Erythroblast (primary cell): ENCODE data around the gene LEFTY1.
"Not testable (repeated sequence)": the region's sequence is repeated elsewhere in the genome, so short reads cannot be mapped to it uniquely, and the experiment has no call there.

Source experiments
- DNase-seq, 2 experiments: peaks; one replicate each; lab custom pipeline; 2025; lab: John Stamatoyannopoulos, UW
- GATA1 ChIP-seq: IDR thresholded peaks from 2 replicates; pipeline ENCODE4 v1.6.1; 2011; ENCODE audit warnings: low read depth, mild to moderate bottlenecking, control low read depth, low read length, moderate library complexity
- POLR2A ChIP-seq: IDR thresholded peaks from 2 replicates; pipeline ENCODE4 v1.6.1; 2011; ENCODE audit warnings: mild to moderate bottlenecking, low read length

Gene LEFTY1

DNA sequence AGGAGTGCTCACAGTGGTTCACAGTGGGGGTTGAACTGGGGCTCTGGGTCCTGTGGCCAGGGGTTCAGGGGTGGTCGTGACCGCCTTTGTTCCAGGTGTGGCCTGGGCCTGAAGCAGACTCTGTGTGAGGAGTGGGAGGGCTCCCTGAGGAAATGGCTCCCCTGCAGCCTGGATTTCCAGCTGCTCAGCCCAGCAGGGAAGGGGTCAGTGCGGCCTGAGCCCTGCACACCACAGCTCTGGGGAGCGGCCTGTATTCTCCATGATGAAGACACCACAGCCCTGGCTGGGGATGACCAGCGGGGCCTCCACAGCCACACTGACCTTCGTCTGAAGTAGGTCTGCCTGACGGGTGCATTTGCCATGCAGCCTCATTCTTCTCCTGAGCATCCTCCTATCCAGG lies 18.4 kb upstream of the LEFTY1 start:
- DNase-seq = no peak
- TF ChIP-seq POLR2A = no peak
- no peak for TF ChIP-seq GATA1

DNA sequence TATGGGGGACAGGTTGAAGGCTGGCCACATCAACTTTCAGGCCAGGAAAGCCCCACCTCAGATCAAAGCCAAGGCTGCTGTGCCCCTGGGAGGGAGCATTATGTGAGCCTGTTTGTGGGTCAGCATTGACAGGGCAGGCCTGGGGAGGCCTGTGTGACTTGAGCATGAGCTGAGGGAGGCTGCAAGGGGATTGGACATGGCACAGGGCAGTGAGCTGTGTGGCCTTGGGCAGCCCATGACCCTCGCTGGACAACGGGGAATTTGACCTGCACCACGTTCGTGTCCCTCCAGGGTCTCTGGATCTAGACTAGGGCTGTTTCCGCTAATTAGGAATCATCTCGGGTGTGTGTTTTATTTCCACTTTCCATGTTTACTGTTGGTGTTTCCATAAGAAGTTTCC lies 17.5 kb upstream of the LEFTY1 start:
- TF ChIP-seq GATA1 (no peak), POLR2A (no peak)
- DNase-seq = no peak

DNA sequence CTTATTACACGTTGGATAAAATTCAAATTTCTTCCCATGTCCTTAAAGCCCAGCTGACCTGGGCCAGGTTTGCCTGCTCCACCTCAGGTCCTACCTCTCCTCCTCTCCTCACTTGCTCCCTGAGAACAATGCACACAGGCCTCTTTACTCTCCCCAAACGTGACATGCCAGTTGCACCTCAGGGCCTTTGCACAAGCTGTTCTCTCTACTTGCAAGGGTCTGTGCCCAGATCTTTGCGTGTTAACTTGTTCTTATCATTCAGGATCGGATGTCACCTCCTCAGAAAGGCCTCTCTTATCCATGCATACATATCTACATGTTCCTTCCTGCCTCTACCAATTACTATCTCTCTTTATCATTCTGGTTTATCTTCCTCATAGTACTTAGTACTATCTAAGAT lies 14.7 kb upstream of the LEFTY1 start:
- TF ChIP-seq GATA1 (no peak), POLR2A (no peak)
- DNase-seq = no peak

DNA sequence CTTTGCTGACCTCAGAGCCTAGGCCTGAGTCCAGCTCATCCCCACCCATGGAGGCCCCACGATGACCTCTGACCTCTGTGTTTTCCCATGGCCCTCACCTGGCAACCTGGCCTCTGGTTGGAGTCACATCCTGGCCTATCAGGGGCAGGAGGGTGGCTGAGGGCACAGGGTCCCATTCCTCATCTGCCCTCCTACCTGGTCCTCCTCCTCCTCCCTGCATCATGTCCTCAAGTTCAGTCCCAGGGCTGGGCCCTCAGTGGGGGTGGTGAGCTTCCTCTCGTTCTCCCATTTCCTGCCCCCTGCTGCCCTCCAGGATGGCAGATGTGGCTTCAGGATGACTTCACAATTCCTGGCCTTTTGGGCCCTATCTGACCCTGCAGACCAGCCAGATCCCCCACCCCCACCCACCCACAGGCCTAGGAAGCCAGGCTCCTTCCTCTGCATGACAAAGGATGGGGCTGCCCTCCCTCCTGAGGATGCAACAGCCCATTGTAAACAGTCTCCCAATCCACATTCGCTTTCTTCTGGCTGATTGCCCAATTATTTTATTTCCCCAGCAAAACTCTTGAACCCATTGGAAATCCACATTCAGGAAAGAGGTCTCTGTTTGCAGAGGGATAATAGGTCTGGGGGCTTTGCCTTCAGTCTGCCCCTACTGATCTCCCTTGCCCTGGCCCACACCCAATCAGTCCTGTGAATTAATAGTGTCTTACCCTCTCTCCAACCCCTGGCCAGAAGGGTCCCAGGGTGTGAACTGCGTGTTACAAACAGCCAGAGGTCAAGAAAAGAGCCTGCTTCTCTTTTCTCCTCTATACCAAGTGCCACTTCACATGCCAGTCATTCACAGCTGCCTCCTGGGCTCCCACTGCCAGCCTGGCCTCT lies 10.3 kb upstream of the LEFTY1 start:
- no peak for DNase-seq
- no peak for TF ChIP-seq GATA1
- TF ChIP-seq POLR2A = no peak

DNA sequence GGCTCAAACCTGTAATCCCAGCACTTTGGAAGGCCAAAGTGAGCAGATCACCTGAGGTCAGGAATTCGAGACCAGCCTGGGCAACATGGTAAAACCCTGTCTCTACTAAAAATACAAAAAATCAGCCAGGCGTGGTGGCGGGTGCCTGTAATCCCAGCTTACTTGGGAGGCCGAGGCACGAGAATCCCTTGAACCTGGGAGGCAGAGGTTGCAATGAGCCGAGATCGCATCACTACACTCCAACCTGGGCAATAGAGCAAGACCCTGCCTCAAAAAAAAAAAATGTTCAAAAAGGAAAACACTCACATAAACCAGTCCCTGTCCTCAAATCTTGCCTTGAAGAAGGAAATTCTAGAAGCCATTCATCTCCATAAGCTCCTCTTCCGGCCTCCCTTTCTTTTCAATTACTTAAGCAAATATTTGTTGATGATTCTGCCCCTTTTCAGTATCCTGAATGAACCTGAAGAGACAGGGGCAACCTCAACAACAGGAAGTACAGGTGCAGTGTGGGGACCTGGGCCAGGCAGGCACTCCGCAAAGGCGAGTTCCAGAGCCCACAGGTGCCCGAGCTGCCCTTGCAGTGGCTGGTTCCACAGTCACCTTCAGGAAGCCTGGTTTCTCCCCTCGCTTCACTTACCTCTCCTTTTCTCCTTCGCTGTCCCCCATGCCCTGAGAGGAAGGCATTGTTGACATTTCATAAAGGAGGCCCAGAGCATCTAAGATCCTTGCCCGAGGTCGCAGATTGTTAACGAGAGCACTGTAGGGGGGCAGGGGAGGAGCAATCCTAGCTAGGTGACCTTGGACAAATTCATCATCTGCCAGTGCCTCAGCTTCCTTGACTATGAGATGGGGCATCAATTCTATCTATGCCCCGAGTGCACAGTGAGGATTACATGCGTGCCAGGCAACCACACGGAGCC lies 8.9 kb upstream of the LEFTY1 start:
- no peak for DNase-seq
- TF ChIP-seq POLR2A (no peak), GATA1 (no peak)

DNA sequence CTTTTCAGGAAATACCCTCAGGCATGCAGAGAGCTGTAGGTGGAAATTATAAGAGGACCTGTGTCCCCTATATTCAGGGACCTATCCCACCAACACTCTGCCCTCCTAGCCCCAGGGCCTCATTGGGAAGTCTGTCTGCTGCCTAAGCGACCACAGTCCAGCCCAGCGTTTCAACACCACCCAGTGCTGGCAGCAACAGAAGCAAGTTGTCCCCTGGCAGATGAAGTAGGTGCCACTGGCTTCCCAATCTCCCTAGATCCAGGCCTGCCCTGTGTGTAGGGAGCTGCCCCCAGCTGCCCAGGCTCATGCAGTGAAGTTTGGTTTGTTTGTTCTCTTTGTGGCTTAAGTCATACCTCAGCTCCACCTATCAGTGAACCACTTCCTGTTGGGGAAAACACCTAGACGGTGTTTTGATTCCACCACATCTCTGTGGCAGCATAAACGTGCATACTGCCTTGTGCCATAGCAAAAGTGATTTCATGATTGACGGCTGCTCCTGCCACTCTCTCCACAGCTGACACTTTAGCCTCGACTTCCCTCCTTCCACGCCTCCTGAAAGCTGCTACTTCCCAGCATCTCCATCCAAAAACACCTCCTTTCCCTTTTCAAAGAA lies 8.1 kb upstream of the LEFTY1 start:
- no peak for DNase-seq
- no peak for TF ChIP-seq GATA1

DNA sequence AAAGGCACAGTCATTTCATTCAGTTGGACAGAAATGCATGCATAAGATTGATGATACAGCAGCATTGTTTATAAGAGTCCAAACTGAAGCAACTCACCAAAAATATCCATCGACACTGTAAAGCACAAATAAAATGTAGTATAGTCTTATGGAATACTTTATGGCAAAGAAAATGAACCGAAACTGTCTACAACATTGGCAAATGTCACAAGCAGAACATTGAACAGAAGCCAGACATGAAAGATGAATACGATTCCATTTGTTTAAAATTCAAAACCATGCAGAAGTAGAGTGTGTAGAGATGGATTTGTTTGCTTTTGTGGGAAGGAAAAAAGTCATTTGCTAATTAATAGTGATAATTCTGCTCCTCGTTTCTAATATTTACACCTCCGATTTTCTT lies 7.5 kb upstream of the LEFTY1 start:
- no peak for DNase-seq
- TF ChIP-seq POLR2A = no peak
- TF ChIP-seq GATA1 = no peak

DNA sequence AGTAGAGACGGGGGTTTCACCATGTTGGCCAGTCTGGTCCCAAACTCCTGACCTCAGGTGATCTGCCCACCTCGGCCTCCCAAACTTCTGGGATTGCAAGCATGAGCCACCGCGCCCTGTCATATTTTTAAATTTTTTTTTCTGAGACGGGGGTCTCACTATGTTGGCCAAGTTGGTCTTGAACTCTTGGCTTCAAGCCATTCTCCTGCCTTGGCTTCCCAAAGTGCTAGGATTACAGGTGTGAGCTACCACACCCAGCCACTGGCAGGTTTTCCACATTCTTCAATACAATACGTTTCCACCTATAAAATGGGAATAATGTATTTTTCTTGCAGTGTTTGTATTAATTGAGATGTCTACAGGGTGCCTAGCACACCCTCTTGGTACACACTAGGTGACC lies 3.4 kb upstream of the LEFTY1 start:
- TF ChIP-seq GATA1 (no peak), POLR2A (no peak)

DNA sequence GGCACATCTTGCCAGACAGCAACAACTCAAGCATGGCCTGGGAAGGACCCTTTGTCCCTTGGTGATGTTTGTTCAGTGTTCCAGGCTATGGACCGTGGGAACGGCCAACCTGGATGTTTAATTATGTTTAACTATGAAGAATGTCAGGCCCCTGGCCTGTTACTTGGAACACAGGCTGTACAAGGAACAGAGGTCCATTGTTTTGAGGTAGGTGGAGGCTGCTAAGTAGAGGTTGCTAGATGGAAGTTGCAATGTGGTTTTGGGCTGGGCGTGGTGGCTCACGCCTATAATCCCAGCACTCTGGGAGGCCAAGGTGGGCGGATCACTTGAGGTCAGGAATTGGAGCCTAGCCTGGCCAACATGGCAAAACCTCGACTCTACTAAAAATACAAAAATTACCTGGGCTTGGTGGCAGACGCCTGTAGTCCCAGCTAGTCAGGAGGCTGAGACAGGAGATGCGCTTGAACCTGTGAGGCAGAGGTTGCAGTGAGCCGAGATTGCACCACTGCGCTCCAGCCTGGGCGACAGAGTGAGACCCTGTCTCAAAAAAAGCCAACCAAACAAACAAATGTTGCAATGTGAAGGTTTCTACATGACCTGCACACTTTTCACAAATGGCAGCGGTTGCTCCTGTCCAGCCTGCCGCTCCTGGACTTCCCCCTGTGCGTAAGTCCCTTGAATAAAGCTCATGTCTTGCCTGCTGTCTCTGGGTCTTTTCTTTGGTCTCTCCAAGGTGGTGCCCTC lies 2.5 kb upstream of the LEFTY1 start:
- no peak for TF ChIP-seq POLR2A
- no peak for TF ChIP-seq GATA1
- no peak for DNase-seq

More for the DNA sequence above, 3.4 kb upstream of the LEFTY1 start:
- DNase-seq = no peak

DNA sequence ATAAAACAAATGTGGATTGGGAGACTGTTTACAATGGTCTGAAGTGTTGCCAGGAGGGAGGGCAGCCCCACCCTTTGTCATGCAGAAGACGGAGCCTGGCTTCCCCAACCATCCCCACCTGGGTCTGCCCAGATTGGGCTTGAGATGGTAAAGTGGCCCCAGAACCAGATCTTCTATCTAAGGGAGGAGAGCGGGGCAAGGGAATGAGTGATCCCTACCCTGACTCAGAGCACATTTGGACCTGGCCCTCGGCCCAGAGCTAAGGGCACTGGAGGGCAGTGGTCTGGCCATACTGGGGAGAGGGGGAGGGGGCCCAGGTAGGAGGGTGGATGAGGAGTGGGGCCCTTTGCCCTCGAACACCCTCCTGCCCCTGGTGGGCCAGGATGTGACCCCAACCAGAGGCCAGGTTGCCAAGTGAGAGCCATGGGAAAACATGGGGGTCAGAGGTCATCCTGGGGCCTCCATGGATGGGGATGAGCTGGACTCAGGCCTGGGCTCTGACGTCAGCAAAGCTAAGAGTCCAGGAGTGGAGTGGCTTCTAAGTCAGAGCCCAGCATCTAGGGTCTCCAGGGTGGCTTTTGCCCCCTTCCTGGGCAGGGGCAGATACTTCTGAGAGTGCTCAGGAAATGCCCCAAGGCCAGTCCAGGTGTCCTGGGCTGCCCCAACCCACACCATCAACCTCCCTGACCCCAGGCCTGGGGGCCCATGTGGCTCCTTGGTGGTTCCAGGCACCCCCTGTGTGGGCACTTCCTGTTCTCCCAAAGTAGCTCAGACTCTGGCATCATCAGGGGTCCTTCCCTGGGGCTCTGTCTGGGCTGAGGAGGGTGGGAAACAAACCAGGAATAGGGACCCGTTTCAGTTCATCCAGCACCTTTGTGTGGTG lies 1.6 kb upstream of the LEFTY1 start:
- no peak for DNase-seq
- TF ChIP-seq POLR2A (no peak), GATA1 (no peak)

DNA sequence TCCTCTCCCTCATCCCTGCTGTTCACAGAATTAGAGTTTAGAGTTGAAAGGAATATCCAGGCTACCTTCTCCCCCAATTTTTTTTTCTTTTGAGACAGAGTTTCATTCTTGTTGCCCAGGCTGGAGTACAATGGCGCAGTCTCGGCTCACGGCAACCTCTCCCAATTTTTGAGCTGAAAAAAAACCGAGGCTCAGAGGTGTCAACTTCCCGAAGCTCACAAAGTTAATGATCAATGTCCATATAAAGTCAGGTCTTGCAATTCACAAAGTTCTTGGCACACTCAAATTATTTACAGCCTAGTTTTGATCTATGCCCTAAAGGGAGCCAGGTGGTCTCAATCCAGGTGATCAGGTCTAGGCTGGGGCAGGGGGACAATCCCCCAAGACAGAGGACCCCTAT lies 797 bp upstream of the LEFTY1 start:
- TF ChIP-seq GATA1 (no peak), POLR2A (no peak)
- no peak for DNase-seq

DNA sequence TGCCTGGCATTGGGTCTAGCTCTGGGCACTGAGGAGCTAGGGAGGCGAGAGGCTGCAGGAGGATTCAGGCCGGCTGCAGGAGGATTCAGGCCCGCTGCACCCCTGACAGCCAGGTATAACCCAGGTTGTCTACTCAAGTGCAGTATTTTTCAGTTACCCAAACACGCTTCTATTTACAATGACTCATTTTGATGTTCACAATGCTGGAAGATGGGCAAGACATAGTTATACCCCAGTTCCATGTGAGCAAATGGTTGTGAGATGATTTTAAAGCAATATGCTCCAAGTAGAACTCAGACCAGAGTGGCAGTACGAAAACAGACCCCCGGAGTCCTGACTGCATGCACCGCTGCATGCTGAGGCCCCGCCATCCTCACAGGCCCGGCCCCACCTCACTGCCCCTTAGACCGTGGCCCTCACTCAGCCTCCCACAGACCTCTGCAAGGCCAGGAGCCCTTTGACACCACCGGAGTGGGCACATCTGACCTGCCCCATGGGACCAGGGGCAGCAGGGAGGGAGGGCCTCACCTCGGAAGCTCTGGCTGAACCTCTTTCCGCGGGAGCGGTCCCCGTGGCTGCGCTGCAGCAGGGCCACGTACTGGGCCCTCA lies 553 bp downstream of the LEFTY1 start:
- DNase-seq = no peak
- TF ChIP-seq POLR2A (no peak), GATA1 (no peak)

DNA sequence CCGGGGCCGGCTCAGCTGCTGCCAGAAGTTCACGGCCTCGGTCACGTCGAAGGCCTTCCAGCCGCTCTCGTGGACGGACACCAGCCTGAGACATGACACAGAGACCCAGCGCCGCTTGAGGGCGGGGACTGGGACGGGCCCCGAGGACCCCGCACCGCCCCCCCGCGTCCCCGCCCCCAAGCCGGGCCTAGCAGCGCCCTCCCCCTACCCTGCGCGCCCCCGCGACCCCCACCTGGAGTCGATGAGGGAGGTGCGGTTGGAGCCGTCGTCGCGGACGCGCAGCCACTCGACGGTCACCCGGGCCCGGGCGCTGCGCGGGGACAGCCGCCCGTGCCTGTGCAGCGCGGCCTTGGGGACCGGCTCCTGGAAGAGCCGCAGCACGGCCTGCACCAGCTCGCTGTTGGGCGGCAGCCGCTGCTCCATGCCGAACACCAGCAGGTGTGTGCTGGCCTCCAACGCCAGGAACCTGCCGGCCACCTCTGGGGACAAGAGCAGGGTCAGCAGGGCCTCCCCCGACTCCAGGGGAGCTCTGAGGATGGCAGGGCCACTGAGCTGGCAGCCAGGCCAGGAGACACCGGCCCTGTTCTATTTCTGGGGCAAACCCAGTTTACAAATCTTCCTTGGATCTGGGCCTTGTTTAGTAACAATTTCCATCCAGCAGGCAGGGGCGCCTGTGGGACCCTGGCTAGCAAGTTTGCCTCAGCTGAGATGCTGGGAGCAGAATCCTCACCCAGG lies 1.2 kb downstream of the LEFTY1 start:
- not testable (repeated sequence) for DNase-seq
